CD4-positive, alpha-beta T cell treated with Interleukin-4 for 1 hour (primary cell): ENCODE results near the gene ZDHHC11B.
"Not testable (repeated sequence)": the region's sequence is repeated elsewhere in the genome, so short reads cannot be mapped to it uniquely, and the experiment has no call there.

Experiments
- DNase-seq, 2 donors: peaks; one replicate each; pipeline ENCODE4 v3.0.0-alpha.2; 2020 to 2022

Gene ZDHHC11B, protein sequence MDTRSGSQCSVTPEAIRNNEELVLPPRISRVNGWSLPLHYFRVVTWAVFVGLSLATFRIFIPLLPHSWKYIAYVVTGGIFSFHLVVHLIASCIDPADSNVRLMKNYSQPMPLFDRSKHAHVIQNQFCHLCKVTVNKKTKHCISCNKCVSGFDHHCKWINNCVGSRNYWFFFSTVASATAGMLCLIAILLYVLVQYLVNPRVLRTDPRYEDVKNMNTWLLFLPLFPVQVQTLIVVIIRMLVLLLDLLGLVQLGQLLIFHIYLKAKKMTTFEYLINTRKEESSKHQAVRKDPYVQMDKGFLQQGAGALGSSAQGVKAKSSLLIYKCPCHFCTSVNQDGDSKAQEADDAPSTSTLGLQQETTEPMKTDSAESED

DNA sequence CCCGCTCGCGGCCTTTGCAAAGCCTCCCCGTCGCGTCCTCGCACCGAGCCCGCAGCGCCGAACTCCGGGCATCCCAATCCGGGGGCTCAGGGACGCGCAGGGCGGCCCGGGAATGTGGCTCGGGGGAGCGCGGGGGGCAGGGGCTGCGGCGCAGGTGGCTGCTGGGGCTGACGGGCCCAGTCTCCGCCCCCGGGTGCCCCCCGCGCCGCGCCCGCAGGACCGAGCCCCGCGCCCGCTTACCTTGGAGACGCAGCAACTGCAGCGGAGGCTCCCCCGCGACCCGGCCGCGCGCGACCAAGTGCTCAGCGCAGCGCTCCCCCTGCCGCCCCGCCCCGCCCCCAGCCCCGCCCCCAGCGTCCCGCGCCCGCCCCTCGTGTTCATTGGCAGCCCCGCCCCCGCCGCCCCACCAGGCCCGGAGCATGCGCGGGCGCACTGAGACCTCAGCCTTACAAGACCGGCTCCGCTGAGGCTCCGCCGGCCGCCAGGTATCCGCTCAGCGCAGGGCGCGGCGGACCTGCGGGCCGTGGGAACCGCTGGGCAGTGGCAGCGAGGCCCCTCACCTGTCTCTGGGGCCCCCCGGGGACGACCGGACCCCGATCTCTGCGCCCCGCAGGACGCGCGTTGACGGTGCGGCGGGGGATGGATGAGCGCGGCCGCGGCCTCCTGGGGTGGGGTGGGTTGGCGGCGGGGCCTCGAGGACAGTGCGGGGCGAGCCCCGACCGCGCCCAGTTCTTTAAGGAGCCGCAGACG, at the start of gene ZDHHC11B:
ZDHHC11B (minus strand) TSS at position 302 of the 750 bp plus-strand sequence. CDS start 17,810 bp downstream, outside the sequence.
- peak; percentile 74 to 87 for DNase-seq

DNA sequence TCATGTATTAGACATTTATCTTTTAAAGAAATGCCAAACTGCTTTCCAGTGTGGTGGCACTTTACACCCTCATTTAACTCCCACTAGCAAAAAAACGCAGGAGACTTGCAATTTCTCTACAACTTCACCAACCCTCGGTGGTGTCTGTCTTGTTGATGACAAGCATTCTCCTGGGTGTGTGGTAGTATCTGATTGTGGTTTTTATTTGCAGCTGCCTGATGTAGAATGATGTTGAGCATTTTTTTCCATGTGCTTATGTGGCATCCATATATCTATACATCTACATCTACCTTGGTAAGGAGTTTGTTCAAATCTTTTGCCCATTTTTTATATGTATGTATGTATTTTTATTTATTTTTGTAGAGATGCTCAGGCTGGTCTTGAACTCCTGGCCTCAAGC, 49.5 kb upstream of the ZDHHC11B start:
- DNase-seq: not testable (repeated sequence)

DNA sequence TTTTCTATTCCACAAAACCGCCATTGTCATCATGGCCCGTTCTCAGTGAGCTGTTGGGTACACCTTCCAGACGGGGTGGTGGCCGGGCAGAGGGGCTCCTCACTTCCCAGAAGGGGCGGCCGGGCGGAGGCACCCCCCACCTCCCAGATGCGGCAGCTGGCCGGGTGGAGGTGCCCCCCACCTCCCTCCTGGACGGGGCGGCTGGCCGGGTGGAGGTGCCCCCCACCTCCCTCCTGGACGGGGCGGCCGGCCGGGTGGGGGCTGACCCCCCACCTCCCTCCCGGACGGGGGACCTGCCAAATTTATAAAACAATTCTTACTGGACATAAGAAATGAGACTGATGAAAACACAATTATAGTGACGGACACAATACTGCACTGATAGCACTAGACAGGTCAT, 43.7 kb upstream of the ZDHHC11B start:
- not testable (repeated sequence) for DNase-seq

DNA sequence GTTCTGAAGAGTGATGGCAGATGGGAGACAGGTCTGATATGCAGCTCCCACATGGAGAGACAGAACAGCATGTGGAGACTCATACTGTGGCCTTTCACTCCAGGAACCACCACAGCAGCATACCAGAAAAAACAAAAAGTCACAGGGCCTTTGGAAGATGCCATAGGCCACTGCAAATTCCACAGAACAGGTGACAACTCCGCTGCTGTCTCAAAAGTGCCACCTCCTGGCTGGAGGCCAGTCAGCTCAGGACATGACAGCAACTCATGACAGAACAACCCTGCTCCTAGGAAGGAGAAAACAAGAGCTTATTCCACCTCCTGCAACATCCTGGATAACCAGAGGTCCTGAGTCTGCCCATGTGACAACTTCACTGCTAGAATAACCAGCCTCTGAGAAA, 41.0 kb upstream of the ZDHHC11B start:
- DNase-seq: not testable (repeated sequence)

DNA sequence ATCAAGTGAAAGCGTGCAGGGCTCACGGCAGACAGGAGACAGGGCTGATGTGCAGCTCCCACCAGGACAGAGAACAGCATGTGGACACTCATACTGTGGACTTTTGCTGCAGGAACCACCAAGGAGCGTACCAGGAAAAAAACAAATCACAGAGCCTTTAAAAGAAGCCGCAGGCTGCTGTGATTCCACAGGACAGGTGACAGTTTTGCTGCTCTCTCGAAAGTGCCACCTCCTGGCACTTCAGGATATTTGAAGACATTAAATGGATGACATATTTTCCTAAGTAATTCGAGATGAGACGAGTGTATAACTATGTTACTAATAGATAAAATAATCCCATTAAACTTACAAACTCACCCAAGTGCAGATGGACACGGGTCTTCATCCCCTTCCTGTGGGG, 37.0 kb upstream of the ZDHHC11B start:
- DNase-seq: no peak

DNA sequence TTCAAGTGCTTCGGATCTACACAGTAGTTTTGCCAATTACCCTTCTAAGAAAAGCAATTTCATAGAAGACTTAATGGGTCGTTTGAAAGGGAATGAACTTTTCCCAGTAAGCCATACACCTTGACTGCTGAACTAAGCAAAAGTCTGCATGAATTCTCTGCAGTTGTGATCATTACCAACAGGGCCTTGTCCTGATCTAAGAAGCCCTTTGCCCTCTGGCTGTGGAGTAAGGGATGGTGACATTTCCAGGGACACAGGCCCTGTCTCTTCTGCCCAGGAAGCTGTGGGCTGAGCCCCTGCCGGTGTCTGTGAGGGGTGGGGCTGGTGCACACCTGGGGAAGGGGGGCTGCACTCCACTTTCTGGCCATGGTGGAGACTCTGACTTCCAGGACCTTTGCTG, 35.7 kb upstream of the ZDHHC11B start:
- no peak for DNase-seq

DNA sequence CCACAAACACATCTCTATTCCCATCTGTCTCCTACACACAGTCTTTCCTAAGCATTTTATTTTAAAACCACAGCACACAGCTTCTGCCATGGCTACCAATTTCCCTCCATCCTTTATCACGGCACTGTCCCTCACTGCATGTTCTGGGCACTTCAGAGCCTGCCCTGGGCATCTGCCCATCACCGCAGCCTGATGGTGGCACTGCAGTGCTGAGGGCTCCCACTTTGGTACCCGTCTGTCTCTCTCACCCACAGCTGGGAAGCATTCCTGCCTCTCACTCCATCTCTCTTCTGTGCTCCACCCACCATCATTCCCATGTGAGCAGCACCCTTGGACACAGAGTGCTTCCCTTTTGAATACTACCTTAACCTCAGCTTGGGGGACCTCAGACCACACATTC, 34.5 kb upstream of the ZDHHC11B start:
- no peak for DNase-seq

DNA sequence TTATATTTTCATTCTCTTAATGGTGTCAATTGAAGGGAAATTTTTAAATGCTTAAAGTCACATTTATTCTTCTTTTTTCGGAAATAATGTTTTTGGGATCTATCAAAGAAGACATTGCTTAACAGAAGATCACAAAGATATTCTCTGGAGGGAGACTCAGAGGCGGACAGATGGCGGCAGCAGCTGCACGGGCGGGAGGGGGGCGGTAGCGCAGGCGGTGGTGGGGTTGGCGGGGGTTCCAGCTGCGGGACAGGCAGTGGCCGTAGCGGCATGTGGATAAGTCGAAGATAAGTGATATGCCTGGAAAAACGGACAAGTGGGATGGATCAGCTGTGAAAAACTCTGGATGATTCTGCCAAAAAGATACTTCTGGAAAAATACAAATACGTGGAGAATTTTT, 31.6 kb upstream of the ZDHHC11B start:
- DNase-seq: no peak

DNA sequence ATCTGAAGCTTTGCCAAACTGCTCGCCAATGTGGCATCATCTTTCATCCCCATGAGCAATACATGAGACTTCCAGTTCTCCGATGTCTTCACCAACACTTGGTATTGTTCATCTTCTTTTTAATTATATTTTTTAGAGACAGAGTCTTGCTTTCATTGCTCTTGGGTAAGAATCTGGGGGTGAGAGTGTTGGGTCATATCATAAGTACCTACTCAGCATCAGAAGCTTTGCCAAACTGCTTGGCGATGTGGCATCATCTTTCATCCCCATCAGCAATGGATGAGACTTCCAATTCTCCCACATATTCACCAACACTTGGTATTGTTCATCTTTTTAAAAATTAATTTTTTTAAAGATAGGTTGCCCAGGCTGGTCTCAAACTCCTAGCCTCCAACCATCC, 30.9 kb upstream of the ZDHHC11B start:
- no peak for DNase-seq

DNA sequence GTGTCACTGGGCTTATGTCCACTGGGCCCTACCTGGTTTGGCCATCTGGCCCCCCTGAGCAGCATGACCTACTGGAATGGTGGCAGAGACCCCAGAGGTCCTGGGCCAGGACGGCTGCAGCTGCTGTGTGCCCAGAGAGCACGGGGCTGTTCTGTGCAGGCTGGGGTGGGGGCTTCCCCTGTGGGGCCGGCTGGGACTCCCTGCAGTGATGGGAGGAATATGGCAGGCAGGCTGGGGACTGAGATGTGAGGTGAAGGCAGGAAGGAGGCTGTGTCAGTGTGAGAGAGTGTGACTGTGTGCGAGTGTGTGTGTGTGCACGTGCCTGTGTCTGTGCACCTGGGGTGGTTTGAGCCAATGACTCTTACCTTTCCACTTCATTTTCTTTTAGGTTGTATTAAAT, 29.0 kb upstream of the ZDHHC11B start:
- not testable (repeated sequence) for DNase-seq

DNA sequence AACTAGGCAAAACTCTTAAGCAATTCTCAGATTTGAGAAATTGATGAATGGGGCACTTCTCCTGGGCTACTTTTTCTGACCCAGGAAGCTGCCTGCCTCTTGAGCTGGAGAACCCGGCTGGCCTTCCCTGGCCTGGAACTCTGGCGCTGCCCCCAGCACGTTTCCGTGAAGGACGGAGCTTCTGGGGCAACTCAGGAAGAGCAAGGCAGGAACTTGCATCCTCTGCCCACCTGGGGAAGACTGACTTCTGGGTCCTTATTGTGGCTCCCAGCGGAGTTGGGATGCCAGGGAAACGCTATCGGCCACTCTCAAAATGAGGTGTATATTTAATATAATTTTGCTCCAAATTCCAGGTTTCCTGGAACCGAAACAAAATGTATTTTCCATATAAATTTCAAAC, 26.9 kb upstream of the ZDHHC11B start:
- not testable (repeated sequence) for DNase-seq

DNA sequence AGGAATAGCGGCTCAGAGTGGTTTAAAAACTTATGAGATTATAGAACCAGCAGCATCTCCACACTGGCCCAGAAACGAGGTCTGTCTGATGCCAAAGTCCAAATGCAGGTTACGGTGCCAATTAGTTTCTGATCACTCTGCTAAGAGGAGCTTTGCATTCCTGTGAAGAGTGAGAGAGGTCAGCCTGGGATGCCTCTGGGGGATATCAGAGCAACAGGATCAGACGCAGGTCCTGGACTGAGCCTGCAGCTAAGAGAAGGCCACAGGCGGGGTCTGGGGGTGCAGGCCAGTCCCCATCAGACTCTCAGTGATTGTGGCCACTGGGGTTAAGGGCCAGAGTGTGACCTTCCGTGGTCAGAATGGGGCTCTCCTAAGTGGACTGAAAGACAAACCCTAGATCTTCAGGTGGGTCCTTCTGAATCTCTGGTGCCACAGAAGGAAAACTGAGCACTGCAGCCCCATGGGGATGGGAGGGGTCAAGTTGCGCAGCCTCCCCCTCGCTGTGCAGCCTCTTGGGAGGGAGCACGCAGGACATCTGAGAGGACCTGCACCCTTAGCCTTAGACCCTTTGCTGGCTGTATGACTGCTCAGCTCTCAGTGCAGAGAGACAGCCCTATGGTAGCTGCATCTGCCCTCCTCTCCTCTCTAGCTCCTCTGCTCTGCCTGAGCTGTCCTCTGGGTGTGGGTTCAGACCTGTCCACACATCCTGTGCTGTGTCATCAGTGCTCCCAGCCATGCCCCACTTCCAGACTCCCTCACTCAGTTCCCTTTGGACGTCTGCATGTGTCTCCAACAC, 23.4 kb upstream of the ZDHHC11B start:
- not testable (repeated sequence) for DNase-seq

DNA sequence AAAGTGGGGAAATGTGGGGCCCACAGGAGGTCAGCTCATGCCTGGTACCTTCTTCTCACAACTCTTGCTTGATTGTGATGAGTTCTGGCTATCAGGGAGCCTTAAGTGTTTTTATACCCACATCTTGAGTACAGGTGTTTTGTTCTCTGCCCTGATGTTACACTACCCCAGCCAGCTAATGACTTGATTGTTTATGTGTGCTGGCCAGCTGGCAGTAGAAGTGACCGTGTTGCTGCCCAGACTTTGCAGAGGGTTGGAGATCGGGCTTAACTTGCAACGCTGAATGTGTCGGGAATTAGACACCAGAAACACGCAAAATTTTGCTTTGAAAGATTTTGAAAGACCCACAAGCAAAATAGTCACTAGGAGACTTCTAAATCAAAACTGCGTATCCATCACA, 16.9 kb upstream of the ZDHHC11B start:
- DNase-seq: no peak

DNA sequence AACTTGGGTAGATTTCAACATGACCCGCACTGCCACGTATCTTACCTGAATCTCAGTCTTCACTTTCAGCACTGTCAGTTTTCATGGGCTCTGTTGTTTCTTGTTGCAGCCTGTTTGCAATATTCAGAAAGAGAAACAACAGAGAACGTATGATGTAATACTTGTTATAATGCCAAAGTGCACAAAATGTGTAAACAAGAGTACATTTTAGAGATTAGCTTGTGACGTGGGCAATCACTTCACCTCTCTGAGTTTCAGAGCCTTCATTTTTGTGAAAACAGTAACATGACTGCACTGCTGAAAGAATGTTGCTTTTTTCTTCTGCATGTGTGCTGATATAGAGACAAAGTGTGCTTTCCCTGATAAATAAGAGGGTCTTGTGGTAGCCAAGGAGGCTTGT, 16.5 kb upstream of the ZDHHC11B start:
- not testable (repeated sequence) for DNase-seq

DNA sequence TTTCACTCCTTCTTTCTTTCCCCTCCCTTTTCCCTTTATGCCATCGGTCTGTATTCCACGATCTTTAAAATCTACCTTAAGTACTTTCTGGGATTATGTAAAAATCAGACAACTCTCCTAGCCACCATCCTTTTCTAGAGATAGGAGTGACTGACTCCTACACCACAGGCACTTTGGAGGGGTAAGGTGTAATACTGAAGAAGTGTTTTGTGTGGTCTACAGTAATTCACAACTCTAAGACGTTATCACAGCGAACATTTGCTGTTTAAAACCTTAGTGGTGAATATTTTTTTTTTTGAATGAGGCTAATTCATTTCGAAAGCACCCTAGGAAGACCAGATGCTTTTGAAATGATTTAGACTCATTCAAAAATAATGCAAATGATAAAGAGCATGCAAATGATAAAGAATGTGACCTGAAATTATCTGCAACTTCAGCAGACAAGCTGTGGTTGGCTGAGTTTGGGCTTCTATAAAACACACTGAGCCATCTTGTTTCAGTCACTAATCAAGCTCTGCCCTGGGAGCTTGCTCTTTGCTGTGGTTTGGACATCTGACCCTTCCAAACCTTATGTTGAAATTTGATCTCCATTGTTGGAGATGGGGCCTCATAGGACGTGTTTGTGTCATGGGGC, 14.1 kb upstream of the ZDHHC11B start:
- DNase-seq: not testable (repeated sequence)

DNA sequence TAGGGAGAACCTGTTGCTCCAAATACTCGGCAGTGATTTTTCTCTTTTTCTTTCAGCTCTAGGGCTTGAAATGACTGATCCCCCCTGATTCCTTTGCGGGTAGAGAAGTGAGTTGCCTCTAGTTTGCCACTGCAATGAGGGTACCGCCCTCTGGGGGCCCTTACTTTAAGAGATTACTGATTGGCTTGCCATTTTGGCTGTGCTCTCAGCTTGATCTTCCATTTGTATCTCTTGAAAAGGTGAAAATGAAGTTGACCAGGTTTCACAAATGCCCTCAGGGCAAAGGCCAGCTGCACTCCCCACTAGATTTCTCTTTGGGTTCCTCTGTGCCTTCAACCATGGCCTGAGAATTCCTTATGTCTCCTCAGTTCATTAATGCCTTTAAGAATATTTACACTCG, 13.5 kb upstream of the ZDHHC11B start:
- DNase-seq: not testable (repeated sequence)

DNA sequence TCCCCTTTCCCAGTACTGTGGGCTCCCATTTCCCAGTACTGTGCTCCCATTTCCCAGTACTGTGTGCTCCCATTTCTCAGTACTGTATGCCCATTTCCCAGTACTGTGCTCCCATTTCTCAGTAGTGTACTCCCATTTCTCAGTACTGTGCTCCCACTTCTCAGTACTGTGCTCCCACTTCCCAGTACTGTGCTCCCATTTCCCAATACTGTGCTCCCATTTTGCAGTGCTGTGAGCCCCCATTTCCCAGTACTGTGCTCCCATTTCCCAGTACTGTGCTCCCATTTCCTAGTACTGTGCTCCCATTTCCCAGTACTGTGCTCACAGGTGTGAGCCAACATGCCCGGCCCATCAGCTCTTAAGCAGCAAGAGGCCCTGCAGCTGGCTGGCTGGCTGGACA, 11.3 kb upstream of the ZDHHC11B start:
- not testable (repeated sequence) for DNase-seq

DNA sequence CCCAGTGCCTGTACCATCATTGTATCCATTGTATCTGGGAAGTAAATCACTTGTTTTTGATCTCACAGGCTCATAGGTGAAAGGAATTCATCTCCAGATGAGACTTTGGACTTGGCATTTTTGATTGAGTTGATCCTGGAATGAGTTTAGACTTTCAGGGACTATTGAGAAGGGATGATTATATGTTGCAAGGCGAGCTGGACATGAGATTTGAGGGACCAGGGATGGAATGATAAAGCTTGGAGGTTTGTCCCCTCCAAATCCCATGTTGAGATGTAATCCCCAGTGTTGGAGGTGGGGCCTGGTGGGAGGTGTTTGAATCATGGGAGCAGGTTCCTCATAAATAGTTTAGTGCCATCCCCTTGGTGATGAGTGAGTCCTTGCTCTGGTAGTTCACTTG, 10.4 kb upstream of the ZDHHC11B start:
- not testable (repeated sequence) for DNase-seq

DNA sequence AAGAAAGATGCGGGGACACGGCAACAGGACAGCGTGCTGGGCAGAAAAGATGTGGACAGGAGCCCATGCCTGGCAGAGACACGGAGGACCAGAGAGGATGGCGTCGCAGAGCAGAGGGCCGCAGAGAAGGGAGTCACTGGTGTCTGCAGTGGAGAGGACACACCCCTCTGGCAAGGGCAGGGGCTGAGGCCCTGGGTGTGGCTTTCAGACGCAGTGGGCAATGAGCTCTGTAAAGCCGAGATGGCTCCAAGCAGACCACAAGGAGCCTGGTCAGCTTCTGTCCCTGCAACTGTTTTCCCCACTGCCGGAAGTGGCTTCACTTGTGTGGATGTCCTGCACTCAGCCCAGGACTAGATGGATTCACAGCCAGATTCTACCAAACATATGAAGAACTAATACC, 4.2 kb upstream of the ZDHHC11B start:
- not testable (repeated sequence) for DNase-seq

DNA sequence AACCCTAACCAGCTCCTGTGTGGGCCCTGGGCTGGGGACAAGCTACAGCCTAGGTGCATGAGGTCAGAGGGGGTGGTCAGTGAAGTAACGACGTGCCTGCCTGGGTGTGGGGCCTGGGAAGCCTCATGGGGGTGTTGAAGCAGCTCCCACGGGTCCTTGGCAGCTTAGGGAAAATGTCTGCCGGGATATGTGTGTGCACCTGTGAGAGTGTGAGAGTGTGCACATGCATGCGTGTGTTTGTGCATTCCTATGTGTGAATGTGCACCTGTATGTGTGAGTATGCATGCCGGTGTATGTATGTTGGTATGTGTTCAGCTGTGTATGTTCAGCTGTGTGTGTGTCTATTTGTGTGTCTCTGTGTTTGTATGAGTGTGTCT, 3.3 kb upstream of the ZDHHC11B start:
- not testable (repeated sequence) for DNase-seq

DNA sequence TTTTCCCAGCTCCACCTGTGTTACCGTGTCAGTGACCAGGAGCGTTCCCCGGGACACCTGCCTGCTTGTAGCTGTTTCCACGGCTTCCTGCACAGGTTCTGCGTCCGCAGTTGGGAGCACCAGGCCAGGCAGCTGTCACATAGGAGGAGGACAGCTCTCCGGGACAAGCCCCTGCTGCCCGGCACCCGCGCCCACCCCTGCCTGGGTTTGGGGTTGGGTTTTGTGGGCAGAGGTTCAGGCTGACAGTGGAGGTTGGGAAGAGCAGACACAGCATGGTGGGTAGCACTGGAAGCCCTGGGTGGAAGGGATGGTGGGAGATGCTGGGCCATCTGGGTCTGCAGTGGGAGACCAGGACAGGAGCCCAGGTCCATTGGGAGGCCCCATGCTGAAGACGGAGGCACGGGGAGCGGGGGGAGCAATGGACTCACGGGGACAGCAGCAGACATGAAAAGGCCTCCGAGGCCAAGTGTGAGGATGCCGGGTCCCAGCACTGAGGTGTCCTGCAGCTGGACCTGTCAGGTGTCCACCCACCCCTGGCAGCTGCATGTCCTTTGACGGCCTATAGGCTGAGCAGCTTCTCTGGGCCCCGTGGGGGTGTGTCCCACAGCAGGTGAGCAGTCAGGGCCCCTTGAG, 2.8 kb upstream of the ZDHHC11B start:
- not testable (repeated sequence) for DNase-seq

DNA sequence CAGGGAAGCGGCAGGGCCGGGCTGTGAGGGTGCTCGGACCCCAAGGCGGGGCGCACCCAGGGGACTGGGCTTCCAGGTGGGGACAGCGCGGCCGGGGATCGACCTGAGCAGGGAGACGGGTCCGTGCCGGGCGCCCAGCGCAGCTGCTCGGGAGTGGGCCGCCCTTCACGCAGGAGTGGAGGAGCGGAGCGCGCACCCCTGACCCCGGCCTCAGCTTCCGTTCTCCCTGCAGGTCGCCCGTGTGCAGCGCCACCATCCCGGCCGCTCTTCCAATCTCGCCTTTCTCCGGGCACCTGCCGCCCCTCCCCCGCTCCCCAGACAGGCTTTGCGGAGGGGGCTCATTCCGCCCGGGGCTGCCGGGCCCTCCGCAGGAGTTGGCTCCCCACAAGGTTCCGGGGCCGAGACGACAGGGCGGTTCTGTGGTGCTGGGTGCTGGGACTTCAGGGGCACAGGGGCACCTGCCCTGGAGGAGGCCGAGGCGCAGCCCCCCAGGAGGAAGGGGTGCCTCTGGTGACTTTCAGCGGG, 714 bp upstream of the ZDHHC11B start:
- DNase-seq: not testable (repeated sequence)
